Tongue (tissue), 3 donors: Measurements from ENCODE around the gene PRAF2. TPM values are rescaled to one million over a fixed set of nuclear protein-coding genes. Genes with fewer than 3 reads are reported as not detected.

Experiments used
- DNase-seq: peaks from one replicate; pipeline ENCODE4 v3.0.0-alpha.2; 2015
- small RNA-seq: library from RNA; depleted of rRNA; stranded (forward); fragments of <200 nt; gene quantifications from one replicate; pipeline ENCODE3, GENCODE V24; 2014; ENCODE audit warnings: low replicate concordance
- total RNA-seq: library from RNA; depleted of rRNA; stranded (reverse); fragments of >200 nt; gene quantifications from one replicate; pipeline ENCODE4 v1.2.3, GENCODE V29; 2014

Gene PRAF2
- total RNA-seq, 1 donor from 2014 or later, result 1.3 TPM

GRCh38 chrX:49042581-49043219 is 31.1 kb downstream of the PRAF2 start:
- peak; percentile 29 for DNase-seq

DNA sequence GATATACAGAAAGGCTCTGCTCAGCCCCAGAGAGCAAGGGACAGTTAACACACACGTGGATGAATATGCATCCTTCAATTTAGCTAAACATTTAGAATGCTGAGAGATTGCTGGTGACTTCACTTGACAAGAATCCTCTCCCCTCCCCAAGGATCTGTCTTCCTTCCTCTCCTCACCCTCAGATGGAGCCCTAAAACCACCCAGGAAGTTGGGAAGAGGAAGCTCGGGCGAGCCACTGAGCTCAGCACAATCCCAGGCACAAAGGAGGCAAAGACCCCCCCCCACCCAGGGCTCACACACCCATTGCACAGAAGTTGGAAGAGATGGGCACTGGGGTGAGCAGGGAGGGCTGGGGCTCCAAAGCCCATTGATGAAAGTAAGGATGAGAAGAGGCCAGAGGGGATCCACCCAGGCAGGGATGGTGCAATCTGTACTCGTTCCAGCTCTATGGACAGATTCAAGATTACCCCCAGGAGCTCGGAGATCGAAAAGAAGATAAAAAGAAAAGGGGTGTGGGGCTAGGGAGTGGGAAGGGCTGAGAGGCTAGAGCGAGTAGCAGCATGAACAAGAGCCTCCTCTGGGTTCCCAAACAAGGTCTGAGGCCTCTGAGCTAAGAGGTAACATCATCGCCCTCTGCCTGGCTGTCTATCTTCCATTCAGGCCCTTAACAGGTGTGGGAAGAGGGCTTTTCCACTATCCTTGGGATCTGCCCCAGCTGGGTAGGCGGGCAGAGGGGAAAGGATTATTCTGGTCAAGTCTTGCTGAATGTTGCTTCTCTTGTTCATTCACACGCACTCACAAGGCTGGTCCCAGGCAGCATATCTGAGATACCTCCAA is 31.8 kb downstream of the PRAF2 start:
- DNase-seq, result peak; percentile 37

DNA sequence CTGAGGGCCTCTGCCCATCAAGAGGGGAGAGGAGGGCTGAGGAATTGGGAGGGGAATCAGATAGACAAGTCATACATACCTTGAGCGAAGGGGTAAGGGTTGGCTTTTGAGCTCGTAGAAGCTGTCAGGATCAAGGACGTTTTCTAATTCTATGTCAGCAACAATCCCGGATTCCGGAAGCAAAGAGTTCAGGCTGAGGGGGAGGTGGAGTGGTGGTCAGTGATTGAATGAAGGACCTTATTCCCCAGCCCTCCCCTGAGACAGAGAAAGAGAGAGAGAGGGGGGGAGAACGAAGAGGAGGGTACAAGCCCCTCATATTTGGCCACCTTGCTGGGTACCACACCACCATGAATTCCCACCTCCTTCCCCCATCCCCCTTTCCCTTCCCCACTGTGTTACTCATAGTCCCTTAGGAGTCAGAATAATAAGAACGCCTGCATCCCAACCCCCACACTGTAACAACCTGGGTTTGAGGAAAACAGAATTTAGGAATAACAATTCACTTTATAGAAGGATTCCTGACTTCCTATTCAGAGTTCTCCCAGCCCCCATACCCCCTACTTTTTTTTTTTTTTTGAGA is 33.3 kb downstream of the PRAF2 start:
- no peak for DNase-seq

GRCh38 chrX:49039598-49040375 is 34.0 kb downstream of the PRAF2 start:
- peak; percentile 72 for DNase-seq

- DNase-seq, result no peak
Observed at GRCh38 chrX:49037883-49038475, 35.8 kb downstream of the PRAF2 start.

DNA sequence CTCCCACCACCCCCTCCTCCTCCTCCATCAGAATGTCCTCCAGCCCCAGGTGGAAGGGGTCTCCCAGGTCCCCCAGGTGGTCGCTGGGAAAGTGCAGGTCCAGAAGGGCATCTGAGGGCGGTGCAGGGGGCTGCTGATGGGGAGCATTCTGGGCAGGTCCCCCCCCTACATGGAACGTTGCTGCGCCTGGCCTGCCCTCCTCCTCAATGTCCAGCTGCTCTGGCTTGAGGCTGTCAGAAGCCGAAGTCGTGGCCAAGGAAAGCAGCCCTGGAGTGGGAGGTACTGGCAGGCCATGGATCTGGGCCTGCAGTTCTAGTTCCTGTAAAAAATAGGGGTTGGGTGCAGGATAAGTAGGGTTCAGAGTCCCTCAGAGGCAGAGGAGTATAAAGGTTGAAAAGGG is 43.5 kb downstream of the PRAF2 start:
- DNase-seq, result no peak

GRCh38 chrX:49029876-49030275 is 43.9 kb downstream of the PRAF2 start:
- DNase-seq, result no peak

Small RNAs within 50 kb of the gene (small RNA-seq; reads per million reads assigned to genes)
- gene RNU4-52P, result not detected

Other genes starting within 250 kb of the PRAF2 start
- gene ERAS, start 247.5 kb downstream of the PRAF2 start, total RNA-seq, result not detected
- gene PCSK1N, start 238.4 kb downstream of the PRAF2 start, total RNA-seq, result 2.5 TPM
- gene TIMM17B, start 176.2 kb downstream of the PRAF2 start, total RNA-seq, result 36.7 TPM
- 25.2 TPM for gene PQBP1, start 176.1 kb downstream of the PRAF2 start, total RNA-seq
- 11.1 TPM for gene SLC35A2, start 162.4 kb downstream of the PRAF2 start, total RNA-seq
- 1.8 TPM for gene PIM2, start 155.0 kb downstream of the PRAF2 start, total RNA-seq
- 30.8 TPM for gene OTUD5, start 116.4 kb downstream of the PRAF2 start, total RNA-seq
- gene KCND1, start 102.2 kb downstream of the PRAF2 start, total RNA-seq, result 2.1 TPM
- 21.0 TPM for gene GRIPAP1, start 71.7 kb downstream of the PRAF2 start, total RNA-seq
- 27.1 TPM for gene TFE3, start 30.6 kb downstream of the PRAF2 start, total RNA-seq
- gene CCDC120, start 15.0 kb downstream of the PRAF2 start, total RNA-seq, result 2.7 TPM
- 20.3 TPM for gene WDR45, start 5.9 kb upstream of the PRAF2 start, total RNA-seq
- gene GPKOW, start 49.7 kb upstream of the PRAF2 start, total RNA-seq, result 22.9 TPM
- 3.5 TPM for gene MAGIX, start 88.8 kb upstream of the PRAF2 start, total RNA-seq
- gene PLP2, start 97.9 kb upstream of the PRAF2 start, total RNA-seq, result 16.5 TPM
- gene PRICKLE3, start 112.4 kb upstream of the PRAF2 start, total RNA-seq, result 7.7 TPM
- gene SYP, start 126.2 kb upstream of the PRAF2 start, total RNA-seq, result 1.1 TPM
- gene CACNA1F, start 159.3 kb upstream of the PRAF2 start, total RNA-seq, result not detected
- 10.6 TPM for gene CCDC22, start 161.5 kb upstream of the PRAF2 start, total RNA-seq
- gene FOXP3, start 190.7 kb upstream of the PRAF2 start, total RNA-seq, result 0.21 TPM
- gene PPP1R3F, start 195.8 kb upstream of the PRAF2 start, total RNA-seq, result 14.4 TPM
- not detected for gene GAGE10, start 229.6 kb upstream of the PRAF2 start, total RNA-seq
- gene GAGE12J, start 248.0 kb upstream of the PRAF2 start, total RNA-seq, result not detected